Neural progenitor cell (in vitro differentiated cells): Measurements from ENCODE around the gene PAX9.

Source experiments
- CTCF ChIP-seq: fragments of 200-600 bp; sonication (generic); IDR thresholded peaks from 2 replicates; pipeline ENCODE4 v1.5.1; 2017; ENCODE audit warnings: antibody characterized with exemption, mild to moderate bottlenecking
- EZH2 ChIP-seq: fragments of 200-600 bp; sonication (generic); IDR thresholded peaks from 2 replicates; pipeline ENCODE4 v1.6.1; 2017; ENCODE audit warnings: antibody characterized with exemption, mild to moderate bottlenecking, moderate library complexity

- no peak for TF ChIP-seq EZH2
- no peak for TF ChIP-seq CTCF
Observed at GRCh38 chr14:36721877-36722276, 60.2 kb downstream of the PAX9 start.
